ENCODE data around the gene PCYT1B.

DNA sequence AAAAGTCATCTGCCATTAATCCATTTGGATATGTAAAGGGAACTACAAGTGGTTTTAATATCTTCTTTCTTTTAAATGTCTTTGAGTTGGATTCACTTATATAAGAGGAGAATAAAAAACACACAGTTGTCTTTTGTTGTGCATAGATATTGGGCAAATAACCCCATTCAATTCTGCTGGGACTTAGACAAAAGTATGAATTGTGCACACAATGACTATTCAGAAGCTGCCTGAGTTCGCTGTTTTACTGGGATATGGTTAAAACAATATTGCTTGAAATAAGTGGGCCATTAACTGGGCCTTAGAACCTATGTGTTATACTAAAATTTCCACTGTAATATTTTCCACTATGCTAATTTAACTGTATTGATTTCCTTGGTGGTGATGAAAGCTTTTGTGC is 71.7 kb downstream of the PCYT1B start:
- TF ChIP-seq, protein P1, sequence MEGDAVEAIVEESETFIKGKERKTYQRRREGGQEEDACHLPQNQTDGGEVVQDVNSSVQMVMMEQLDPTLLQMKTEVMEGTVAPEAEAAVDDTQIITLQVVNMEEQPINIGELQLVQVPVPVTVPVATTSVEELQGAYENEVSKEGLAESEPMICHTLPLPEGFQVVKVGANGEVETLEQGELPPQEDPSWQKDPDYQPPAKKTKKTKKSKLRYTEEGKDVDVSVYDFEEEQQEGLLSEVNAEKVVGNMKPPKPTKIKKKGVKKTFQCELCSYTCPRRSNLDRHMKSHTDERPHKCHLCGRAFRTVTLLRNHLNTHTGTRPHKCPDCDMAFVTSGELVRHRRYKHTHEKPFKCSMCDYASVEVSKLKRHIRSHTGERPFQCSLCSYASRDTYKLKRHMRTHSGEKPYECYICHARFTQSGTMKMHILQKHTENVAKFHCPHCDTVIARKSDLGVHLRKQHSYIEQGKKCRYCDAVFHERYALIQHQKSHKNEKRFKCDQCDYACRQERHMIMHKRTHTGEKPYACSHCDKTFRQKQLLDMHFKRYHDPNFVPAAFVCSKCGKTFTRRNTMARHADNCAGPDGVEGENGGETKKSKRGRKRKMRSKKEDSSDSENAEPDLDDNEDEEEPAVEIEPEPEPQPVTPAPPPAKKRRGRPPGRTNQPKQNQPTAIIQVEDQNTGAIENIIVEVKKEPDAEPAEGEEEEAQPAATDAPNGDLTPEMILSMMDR (IDR thresholded peaks at IDR 0.05), result no peak
- TF ChIP-seq EP300 (IDR thresholded peaks at IDR 0.05), result no peak
- no peak for TF ChIP-seq POLR2A (IDR thresholded peaks at IDR 0.05)
